ENCODE data around the gene MID1IP1.

MID1IP1 gene

DNA sequence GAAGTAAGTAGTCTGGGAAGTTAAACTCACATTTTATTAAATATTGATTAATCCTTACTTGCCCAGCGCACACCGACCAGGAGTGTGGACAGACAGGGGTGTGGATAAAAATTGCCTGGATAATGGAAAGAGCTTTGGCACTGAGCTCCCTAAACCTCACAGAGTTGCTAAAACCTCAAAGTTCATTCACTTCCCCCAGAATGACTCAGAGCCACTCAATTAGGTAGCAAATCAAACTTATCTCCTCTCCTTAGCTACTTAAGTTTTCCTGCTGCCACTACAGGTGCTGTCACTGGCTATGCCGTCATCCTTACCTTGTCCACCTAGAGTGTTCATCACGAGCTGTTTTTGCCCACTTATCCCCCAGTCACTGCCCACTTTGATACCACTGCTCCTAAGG is 27.0 kb upstream of the MID1IP1 start:
- no peak for DNase-seq (ENCODE audit: low read depth, low spot score)
- TF ChIP-seq, protein P1, sequence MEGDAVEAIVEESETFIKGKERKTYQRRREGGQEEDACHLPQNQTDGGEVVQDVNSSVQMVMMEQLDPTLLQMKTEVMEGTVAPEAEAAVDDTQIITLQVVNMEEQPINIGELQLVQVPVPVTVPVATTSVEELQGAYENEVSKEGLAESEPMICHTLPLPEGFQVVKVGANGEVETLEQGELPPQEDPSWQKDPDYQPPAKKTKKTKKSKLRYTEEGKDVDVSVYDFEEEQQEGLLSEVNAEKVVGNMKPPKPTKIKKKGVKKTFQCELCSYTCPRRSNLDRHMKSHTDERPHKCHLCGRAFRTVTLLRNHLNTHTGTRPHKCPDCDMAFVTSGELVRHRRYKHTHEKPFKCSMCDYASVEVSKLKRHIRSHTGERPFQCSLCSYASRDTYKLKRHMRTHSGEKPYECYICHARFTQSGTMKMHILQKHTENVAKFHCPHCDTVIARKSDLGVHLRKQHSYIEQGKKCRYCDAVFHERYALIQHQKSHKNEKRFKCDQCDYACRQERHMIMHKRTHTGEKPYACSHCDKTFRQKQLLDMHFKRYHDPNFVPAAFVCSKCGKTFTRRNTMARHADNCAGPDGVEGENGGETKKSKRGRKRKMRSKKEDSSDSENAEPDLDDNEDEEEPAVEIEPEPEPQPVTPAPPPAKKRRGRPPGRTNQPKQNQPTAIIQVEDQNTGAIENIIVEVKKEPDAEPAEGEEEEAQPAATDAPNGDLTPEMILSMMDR (IDR thresholded peaks at IDR 0.05; ENCODE audit: low read depth, low read length), result no peak
- no peak overlapping the region for H3K4me3 ChIP-seq (ENCODE audit: low read depth, low read length)
- in situ Hi-C loops (cut with HindIII; ENCODE audit: low sequenced_read_pairs), result no loop called here

DNA sequence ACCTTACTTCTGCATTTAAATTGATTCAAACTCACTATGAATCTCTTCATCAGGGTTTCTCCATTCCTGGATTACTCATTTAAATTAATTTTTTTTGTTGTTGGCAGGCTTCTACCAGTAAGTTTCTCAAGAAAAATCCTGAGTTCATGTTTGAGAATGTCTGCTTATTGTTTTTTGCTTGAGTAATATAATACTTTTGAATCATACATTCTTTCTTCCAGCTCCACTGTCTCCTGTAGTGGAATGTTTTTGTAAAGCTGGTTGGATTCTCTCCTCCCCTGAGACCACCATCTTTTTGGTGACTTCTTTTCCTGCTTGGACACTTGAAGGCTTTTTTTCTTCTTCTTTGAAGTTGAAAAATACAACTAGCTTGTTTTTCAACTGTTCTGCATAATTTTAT is 4.3 kb upstream of the MID1IP1 start:
- H3K4me3 ChIP-seq (ENCODE audit: low read depth, low read length), result no peak overlapping the region
- in situ Hi-C loops (cut with HindIII; ENCODE audit: low sequenced_read_pairs), result no loop called here
- TF ChIP-seq, protein P1 (IDR thresholded peaks at IDR 0.05; ENCODE audit: low read depth, low read length), result no peak
- peak; percentile 58 for DNase-seq (ENCODE audit: low read depth, low spot score)

DNA sequence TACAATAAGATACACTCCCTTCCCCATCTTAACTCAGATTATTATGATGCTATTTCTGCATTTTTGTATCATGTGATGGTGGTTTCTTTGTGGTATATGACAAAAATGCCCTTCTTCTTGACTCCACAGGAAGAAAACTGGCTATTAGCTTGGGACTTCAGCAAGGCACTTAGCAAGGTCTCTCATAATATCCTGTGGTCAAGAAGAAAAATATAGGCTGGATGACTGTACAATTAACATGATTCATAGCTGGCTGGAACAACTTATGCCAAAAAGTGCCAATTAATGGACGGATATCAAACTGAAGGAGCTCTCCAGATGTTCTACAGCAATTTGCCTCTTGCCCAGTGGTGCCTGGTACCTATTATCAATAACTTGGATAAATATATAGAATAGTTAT is 2.3 kb upstream of the MID1IP1 start:
- in situ Hi-C loops (cut with HindIII; ENCODE audit: low sequenced_read_pairs), result no loop called here
- DNase-seq (ENCODE audit: low read depth, low spot score), result peak; percentile 77
- TF ChIP-seq, protein P1 (IDR thresholded peaks at IDR 0.05; ENCODE audit: low read depth, low read length), result no peak
- no peak overlapping the region for H3K4me3 ChIP-seq (ENCODE audit: low read depth, low read length)

DNA sequence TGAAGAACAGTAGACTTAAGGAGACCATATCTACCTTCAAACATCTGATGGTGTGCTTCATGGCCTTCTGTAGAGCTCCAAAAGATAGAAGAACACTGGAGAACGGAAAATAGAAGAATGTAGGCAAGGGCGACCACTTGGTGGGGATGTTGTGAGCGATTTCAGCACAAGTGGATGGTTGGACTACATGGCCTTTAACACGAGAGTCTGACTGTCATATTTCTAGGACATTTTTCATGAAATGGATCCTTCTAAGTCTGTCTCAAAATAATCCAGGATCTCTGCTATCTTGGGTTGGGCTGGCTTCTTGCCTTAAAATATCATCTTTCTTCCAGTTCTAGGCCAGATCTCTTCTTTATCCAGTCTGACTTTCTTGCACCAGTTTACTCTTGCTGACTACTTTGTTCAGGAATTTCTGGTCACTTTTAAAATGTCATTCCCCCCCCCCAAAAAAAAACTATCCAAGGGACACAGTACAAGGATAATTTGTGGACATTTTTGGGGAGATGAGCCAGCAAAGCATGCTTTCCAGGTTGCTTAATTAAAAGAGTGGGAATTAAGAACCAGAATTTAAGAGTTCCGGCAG is 1.2 kb upstream of the MID1IP1 start:
- no peak overlapping the region for H3K4me3 ChIP-seq (ENCODE audit: low read depth, low read length)
- in situ Hi-C loops (cut with HindIII; ENCODE audit: low sequenced_read_pairs), result no loop called here
- DNase-seq (ENCODE audit: low read depth, low spot score), result no peak
- TF ChIP-seq, protein P1 (IDR thresholded peaks at IDR 0.05; ENCODE audit: low read depth, low read length), result no peak

DNA sequence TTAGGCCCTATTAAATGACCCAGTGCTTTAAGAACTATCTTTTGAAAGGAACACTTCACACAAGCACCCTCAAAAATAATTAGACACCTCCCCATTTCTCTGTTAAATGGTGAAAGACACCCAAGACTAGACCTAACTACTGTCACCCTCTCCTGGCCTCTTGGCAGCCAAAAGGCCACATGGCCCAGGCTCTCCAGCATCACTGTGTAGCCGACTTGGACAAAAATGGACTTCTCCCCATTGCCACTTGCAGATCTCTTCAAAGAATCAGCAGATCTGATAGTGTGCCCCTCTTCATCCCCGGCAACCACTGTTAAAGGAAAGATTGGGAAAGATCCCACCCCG is 2.0 kb downstream of the MID1IP1 start:
- TF ChIP-seq, protein P1 (IDR thresholded peaks at IDR 0.05; ENCODE audit: low read depth, low read length), result no peak
- DNase-seq (ENCODE audit: low read depth, low spot score), result no peak
- peak overlapping the region; percentile 64 for H3K4me3 ChIP-seq (ENCODE audit: low read depth, low read length)
- in situ Hi-C loops (cut with HindIII; ENCODE audit: low sequenced_read_pairs), result no loop called here

DNA sequence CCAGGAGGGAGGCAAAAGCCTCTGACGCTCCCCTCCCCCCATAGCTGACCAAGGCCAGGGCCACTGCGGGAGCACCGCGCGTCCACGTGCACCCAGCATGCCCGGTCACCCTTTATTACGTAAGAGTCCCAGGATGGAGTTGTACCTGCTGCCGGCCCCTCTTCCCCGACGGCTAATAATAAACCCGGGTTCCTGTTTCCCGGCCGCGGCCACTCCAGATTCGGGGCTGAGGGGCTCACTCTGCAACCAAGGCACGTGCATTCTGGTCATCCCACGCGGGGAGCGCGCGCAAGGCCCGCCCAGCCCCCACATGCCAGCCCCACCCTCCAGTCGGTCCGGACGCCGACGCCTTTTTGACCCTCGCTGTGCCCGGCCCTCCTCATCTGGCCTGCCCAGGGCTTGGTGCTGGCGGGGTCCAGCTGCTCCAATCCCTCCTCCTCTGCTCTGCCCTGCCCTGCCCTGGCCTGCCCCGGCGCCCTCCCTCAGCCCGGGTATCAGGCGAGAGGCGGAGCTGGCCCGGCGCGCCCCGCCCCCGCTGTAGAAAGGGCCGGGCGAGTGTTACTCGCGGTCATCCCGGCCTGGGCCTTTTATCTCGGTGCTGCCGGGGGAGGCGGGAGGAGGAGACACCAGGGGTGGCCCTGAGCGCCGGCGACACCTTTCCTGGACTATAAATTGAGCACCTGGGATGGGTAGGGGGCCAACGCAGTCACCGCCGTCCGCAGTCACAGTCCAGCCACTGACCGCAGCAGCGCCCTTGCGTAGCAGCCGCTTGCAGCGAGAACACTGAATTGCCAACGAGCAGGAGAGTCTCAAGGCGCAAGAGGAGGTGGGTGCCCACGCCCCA is 2.6 kb downstream of the MID1IP1 start:
- peak; percentile 76 for DNase-seq (ENCODE audit: low read depth, low spot score)
- TF ChIP-seq, protein P1 (IDR thresholded peaks at IDR 0.05; ENCODE audit: low read depth, low read length), result no peak
- H3K4me3 ChIP-seq (ENCODE audit: low read depth, low read length), result peak overlapping the region; percentile 64
- in situ Hi-C loops (cut with HindIII; ENCODE audit: low sequenced_read_pairs), result no loop called here
